ENCODE results near the gene C19orf81. TPM values are rescaled to one million over a fixed set of nuclear protein-coding genes. Genes with fewer than 3 reads are reported as not detected.

The C19orf81 gene
- total RNA-seq, 1 experiment from 2014 or later, result not detected

DNA sequence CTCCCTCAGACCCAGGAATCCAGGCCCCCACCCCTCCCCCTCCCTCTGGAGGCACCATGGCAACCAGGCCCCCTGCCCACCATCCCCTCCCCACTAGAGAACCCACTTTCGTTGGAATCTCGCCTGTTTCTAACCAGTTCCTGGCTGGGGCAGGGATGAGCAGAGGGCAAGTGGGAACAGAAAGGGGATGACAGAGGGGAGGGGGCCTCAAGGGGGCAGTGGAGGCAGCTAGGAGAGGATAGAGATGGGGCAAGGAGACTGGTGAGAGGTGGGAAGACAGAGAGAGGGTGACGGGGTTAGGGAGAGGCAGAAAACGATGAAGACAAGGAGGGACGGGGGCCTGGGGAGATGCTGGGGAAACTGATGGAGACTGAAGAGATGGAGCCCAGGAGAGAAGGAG lies 586 bp upstream of the C19orf81 start:
- Histone ChIP-seq H3F3A (ENCODE audit: insufficient read depth, low read depth) (no peaks in the 10 kb centered on the region), H3K27me3 (ENCODE audit: insufficient read depth, low read depth) (peaks cover 86% of the 10 kb centered on the region), H4K20me1 (ENCODE audit: insufficient read depth) (no peaks in the 10 kb centered on the region), H3K4me1 (replicated peaks; ENCODE audit: insufficient read depth) (no peaks in the 10 kb centered on the region), H3K4me2 (no peak overlapping the region), H3K9me2 (ENCODE audit: insufficient read depth) (no peaks in the 10 kb centered on the region), H3K79me2 (ENCODE audit: low read depth) (no peaks in the 10 kb centered on the region), H3K9me3 (ENCODE audit: insufficient read depth, low read depth) (no peaks in the 10 kb centered on the region), H3K36me3 (ENCODE audit: low read depth) (no peaks in the 10 kb centered on the region), H3K4me3 (no peak overlapping the region), H2AFZ (no peak overlapping the region), H3K27ac (no peak overlapping the region)
- no peak for DNase-seq
- TF ChIP-seq EZH2 (IDR thresholded peaks at IDR 0.05; ENCODE audit: low read depth), result no peak
- TF ChIP-seq, protein P1, sequence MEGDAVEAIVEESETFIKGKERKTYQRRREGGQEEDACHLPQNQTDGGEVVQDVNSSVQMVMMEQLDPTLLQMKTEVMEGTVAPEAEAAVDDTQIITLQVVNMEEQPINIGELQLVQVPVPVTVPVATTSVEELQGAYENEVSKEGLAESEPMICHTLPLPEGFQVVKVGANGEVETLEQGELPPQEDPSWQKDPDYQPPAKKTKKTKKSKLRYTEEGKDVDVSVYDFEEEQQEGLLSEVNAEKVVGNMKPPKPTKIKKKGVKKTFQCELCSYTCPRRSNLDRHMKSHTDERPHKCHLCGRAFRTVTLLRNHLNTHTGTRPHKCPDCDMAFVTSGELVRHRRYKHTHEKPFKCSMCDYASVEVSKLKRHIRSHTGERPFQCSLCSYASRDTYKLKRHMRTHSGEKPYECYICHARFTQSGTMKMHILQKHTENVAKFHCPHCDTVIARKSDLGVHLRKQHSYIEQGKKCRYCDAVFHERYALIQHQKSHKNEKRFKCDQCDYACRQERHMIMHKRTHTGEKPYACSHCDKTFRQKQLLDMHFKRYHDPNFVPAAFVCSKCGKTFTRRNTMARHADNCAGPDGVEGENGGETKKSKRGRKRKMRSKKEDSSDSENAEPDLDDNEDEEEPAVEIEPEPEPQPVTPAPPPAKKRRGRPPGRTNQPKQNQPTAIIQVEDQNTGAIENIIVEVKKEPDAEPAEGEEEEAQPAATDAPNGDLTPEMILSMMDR (conservative IDR thresholded peaks at IDR 0.05), result no peak
- ChIA-PET CTCF (no interaction called here), POLR2A (ENCODE audit: unreplicated experiment) (no interaction called here)
- intact Hi-C loops (cut with micrococcal nuclease; ENCODE audit: unreplicated experiment), result no loop called here
- BruUV-seq (replicated peaks), result no TSS peak

DNA sequence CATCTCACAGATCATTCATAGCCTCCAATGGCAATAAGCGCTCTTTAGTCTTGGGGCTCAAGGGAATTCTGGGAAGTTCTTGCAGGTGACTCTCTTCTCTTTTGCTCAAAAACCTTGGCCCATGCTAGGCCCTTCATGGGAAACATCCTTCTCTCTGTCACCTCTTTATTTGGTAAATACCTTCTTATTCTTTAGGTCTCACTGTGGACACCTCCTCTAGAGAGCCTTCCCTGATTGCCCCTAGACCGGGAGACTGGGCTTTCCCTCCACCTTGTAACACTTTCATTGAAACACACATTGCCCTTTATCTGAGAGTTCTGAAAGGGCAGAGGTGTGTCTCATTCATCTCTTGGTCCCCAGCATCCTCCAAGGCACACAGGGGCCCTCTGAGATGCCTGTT lies 1.9 kb downstream of the C19orf81 start:
- H4K20me1 ChIP-seq (ENCODE audit: insufficient read depth), result no peaks in the 10 kb centered on the region
- intact Hi-C loops (cut with micrococcal nuclease; ENCODE audit: unreplicated experiment), result no loop called here
- no peak overlapping the region for H3K27ac ChIP-seq
- H3K27me3 ChIP-seq (ENCODE audit: insufficient read depth, low read depth), result peaks cover 87% of the 10 kb centered on the region
- no peaks in the 10 kb centered on the region for H3K36me3 ChIP-seq (ENCODE audit: low read depth)
- no peaks in the 10 kb centered on the region for H3F3A ChIP-seq (ENCODE audit: insufficient read depth, low read depth)
- no peak overlapping the region for H3K4me2 ChIP-seq
- H3K9me3 ChIP-seq (ENCODE audit: insufficient read depth, low read depth), result no peaks in the 10 kb centered on the region; the same call in 1 of the 2 replicates
- no TSS peak for BruUV-seq (replicated peaks)
- ChIA-PET POLR2A (ENCODE audit: unreplicated experiment) (no interaction called here), CTCF (no interaction called here)
- no peak for TF ChIP-seq EZH2 (IDR thresholded peaks at IDR 0.05; ENCODE audit: low read depth)
- TF ChIP-seq, protein P1 (conservative IDR thresholded peaks at IDR 0.05), result no peak
- DNase-seq, result no peak
- no peaks in the 10 kb centered on the region for H3K79me2 ChIP-seq (ENCODE audit: low read depth)
- H3K9me2 ChIP-seq (ENCODE audit: insufficient read depth), result no peaks in the 10 kb centered on the region
- H3K4me3 ChIP-seq, result no peak overlapping the region
- H2AFZ ChIP-seq, result no peak overlapping the region
- no peaks in the 10 kb centered on the region for H3K4me1 ChIP-seq (replicated peaks; ENCODE audit: insufficient read depth)

DNA sequence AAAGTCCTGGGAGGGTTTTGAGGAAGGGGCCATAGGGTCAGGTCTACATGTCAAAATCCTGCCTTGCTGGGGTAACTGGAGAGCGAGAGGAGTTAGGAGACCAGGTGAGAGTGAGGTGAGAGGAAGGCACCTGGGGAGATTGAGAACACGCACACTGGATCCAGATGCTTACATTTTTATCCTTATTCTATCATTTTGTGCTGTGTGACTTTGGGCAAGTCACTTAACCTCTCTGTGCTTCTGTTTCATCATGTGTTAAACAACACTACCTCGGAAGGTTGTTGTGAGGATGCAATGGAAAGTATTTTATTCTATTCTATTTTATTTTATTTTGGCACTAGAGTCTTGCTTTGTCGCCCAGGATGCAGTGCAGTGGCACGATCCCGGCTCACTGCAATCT lies 3.5 kb downstream of the C19orf81 start:
- no peaks in the 10 kb centered on the region for H3K4me1 ChIP-seq (replicated peaks; ENCODE audit: insufficient read depth)
- no TSS peak for BruUV-seq (replicated peaks)
- H3K9me3 ChIP-seq (ENCODE audit: insufficient read depth, low read depth), result no peaks in the 10 kb centered on the region; the same call in 1 of the 2 replicates
- no peaks in the 10 kb centered on the region for H3F3A ChIP-seq (ENCODE audit: insufficient read depth, low read depth)
- H3K27ac ChIP-seq, result no peak overlapping the region
- H4K20me1 ChIP-seq (ENCODE audit: insufficient read depth), result no peaks in the 10 kb centered on the region
- peaks cover 92% of the 10 kb centered on the region for H3K27me3 ChIP-seq (ENCODE audit: insufficient read depth, low read depth)
- no peak overlapping the region for H2AFZ ChIP-seq
- intact Hi-C loops (cut with micrococcal nuclease; ENCODE audit: unreplicated experiment), result no loop called here
- H3K36me3 ChIP-seq (ENCODE audit: low read depth), result no peaks in the 10 kb centered on the region
- no peaks in the 10 kb centered on the region for H3K79me2 ChIP-seq (ENCODE audit: low read depth)
- no peak for DNase-seq
- ChIA-PET POLR2A (ENCODE audit: unreplicated experiment) (no interaction called here), CTCF (no interaction called here)
- no peaks in the 10 kb centered on the region for H3K9me2 ChIP-seq (ENCODE audit: insufficient read depth)
- no peak for TF ChIP-seq EZH2 (IDR thresholded peaks at IDR 0.05; ENCODE audit: low read depth)
- TF ChIP-seq, protein P1 (conservative IDR thresholded peaks at IDR 0.05), result no peak
- H3K4me2 ChIP-seq, result no peak overlapping the region
- no peak overlapping the region for H3K4me3 ChIP-seq
